PFSK-1 (cell line): ENCODE measurements around the gene DISP3.

Experiments used
- POLR2AphosphoS5 ChIP-seq: IDR thresholded peaks from 2 replicates; pipeline ENCODE4 v1.6.1; 2012; ENCODE audit warnings: low read depth, mild to moderate bottlenecking, control low read depth, low read length, moderate library complexity
- REST ChIP-seq, 2 experiments: IDR thresholded peaks; 2 replicates each; pipeline versions ENCODE4 v1.6.1 to v1.8.0; 2011 to 2012; ENCODE audit warnings: low read depth in 2 of 2, low read length in 2 of 2, control low read depth in 1 of 2, inconsistent platforms in 1 of 2, mild to moderate bottlenecking in 1 of 2, moderate library complexity in 1 of 2; ENCODE audit not compliant: insufficient read depth in 1 of 2
- SIN3A ChIP-seq: IDR thresholded peaks from 2 replicates; pipeline ENCODE4 v1.6.1; 2012; ENCODE audit warnings: mild to moderate bottlenecking, low read length, moderate library complexity, borderline replicate concordance; ENCODE audit not compliant: insufficient read depth
- TAF1 ChIP-seq: IDR thresholded peaks from 2 replicates; pipeline ENCODE4 v1.6.1; 2012; ENCODE audit warnings: low read length, control low read depth, borderline replicate concordance; ENCODE audit not compliant: insufficient read depth

GRCh38 chr1:11443043-11443442 is 35.9 kb upstream of the DISP3 start:
- TF ChIP-seq POLR2AphosphoS5 (no peak), TAF1 (no peak), REST (IDR thresholded peaks at IDR 0.05; ENCODE audit: insufficient read depth in 1 of 2, low read depth in 2 of 2, low read length in 2 of 2) (no peak), SIN3A (no peak)
